Neuron (in vitro differentiated cells): ENCODE measurements around the gene YBX3.

Experiments used
- H2AFZ ChIP-seq: one replicate; pipeline ENCODE4 v1.6.1; 2013; ENCODE audit warnings: low read depth, mild to moderate bottlenecking, inconsistent platforms, low read length, moderate library complexity
- H3K27me3 ChIP-seq: one replicate; pipeline ENCODE4 v1.6.1; 2013; ENCODE audit warnings: low read length; ENCODE audit not compliant: insufficient read depth
- H3K36me3 ChIP-seq: one replicate; pipeline ENCODE4 v1.6.1; 2013; ENCODE audit warnings: low read length; ENCODE audit not compliant: insufficient read depth
- H3K4me1 ChIP-seq: one replicate; pipeline ENCODE4 v1.6.1; 2013; ENCODE audit warnings: low read length; ENCODE audit not compliant: insufficient read depth
- H3K4me3 ChIP-seq: 2 replicates; pipeline ENCODE4 v1.5.1; 2013; ENCODE audit warnings: mild to moderate bottlenecking, low read length, moderate library complexity
- H3K9me3 ChIP-seq: one replicate; pipeline ENCODE4 v1.6.1; 2013; ENCODE audit warnings: low read length

The YBX3 gene

DNA sequence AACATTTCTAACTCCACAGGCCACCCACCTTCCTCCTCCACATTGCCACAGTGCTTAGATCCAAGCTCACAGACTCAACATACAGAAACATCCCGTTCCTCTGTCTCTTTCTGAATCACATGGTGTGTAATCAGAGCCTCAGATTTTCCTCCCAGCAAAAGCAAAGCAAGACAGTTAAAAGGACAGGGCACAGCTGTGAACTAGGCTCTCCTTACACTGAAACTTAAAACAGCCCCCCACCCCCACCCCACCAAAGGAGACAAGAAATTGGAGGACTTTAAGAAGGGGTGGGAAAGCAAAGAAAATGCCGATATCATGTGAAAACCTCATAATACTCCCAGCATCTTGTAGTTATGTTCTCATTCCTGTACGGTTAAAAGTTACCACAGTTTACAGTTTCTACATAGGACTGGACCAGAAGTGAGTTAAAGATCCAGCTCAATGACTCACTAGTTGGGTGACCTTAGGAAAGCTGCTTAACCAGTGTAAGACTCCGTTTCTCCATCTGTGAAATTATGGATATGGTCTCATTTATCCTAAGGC lies 4.8 kb downstream of the YBX3 start:
- no peak overlapping the region for H3K4me3 ChIP-seq

DNA sequence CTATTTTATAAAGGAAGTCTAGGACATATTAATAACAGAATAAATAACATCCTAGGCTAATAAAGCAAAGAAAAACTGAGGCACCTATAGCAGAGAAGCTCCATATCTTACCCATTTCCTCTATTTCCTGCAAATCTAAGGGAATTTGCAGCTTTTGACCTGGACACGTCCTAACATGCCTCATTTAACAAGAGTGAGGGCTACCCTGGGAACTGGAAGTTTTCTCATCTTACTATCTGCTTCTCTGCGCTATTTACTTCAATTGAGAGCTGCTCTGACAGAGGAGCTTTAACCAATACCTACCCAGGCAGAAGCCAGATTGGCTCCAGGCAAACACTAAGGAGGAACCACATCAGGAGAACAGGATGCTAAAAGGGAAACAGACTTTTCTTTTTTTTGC lies 5.7 kb downstream of the YBX3 start:
- no peaks in the 10 kb centered on the region for H3K9me3 ChIP-seq
- no peak overlapping the region for H2AFZ ChIP-seq
- no peak overlapping the region for H3K4me3 ChIP-seq
- peaks cover 12% of the 10 kb centered on the region for H3K36me3 ChIP-seq
- H3K27me3 ChIP-seq, result no peaks in the 10 kb centered on the region
- H3K4me1 ChIP-seq, result peaks cover 29% of the 10 kb centered on the region

More for the DNA sequence above, 4.8 kb downstream of the YBX3 start:
- Histone ChIP-seq H3K4me1 (peaks cover 29% of the 10 kb centered on the region), H3K9me3 (no peaks in the 10 kb centered on the region), H3K27me3 (no peaks in the 10 kb centered on the region), H3K36me3 (peaks cover 7% of the 10 kb centered on the region), H2AFZ (no peak overlapping the region)

DNA sequence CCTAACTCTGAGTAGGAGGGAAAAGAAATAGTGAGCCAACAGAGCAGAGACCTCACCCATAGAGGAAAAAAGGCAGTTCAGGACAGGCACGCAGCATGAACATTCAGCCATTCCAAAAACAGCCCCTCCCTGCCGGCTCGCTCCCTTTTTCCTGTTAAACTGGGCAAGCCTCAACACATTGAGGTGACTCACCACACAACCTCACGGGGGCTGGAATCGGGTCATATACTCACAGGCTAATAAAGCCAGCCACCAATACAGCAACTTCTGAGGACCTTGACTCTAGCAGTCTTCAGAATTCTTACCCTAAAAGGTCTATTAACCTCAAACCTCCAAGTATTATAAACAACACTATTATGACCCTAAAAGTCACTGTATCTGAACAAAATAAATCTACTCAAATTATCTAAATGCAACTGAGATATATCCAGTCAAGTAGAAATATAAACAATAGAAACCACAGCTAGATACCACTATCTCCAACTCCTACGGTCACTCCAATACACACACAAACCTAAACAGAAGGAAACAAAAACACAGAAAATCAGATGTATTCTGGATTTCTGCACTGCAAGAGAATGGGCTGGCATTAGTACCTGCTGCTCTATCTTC lies 6.3 kb downstream of the YBX3 start:
- H3K4me1 ChIP-seq, result peaks cover 28% of the 10 kb centered on the region
- H2AFZ ChIP-seq, result no peak overlapping the region
- H3K9me3 ChIP-seq, result no peaks in the 10 kb centered on the region
- peaks cover 16% of the 10 kb centered on the region for H3K36me3 ChIP-seq
- no peak overlapping the region for H3K4me3 ChIP-seq
- H3K27me3 ChIP-seq, result no peaks in the 10 kb centered on the region

DNA sequence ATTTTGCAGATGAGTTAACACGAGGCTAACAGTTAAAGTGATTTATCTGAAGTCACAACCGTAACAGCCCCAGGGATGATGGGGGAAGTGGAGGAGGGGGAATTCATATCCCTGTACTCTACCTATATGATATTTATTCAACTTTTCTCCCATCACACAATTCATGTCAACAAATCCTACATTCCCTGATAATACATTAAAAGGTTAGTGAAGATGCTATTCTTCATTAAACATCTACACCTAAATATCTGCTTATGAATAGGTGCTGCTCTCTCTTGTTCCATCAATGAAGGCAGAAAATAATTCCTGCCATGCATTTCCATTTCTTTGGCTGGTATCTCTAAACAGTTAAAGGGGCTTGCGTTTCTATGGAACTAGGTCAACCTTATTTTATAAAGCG lies 6.8 kb downstream of the YBX3 start:
- no peak overlapping the region for H2AFZ ChIP-seq
- H3K36me3 ChIP-seq, result peaks cover 16% of the 10 kb centered on the region
- H3K4me1 ChIP-seq, result peaks cover 23% of the 10 kb centered on the region
- no peaks in the 10 kb centered on the region for H3K9me3 ChIP-seq
- H3K27me3 ChIP-seq, result no peaks in the 10 kb centered on the region
- H3K4me3 ChIP-seq, result no peak overlapping the region

DNA sequence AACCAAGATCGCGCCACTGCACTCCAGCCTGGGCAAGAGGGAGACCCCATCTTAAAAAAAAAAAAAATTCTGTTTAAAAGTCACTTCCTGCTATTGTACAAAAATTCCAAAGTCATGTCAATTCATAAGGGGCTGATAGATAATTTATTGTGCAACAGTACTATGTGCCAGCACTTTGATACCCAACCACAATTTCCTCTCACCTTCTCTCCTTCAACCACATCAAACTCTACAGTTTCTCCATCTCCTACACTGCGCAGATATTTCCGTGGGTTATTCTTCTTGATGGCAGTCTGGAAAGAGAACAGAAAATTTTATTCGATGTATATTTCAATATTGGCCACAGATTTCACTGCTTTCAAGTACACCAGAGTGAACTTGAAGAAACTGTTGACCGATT lies 7.6 kb downstream of the YBX3 start:
- no peak overlapping the region for H3K4me3 ChIP-seq
- H3K36me3 ChIP-seq, result peaks cover 18% of the 10 kb centered on the region
- H3K4me1 ChIP-seq, result peaks cover 17% of the 10 kb centered on the region
- H3K9me3 ChIP-seq, result no peaks in the 10 kb centered on the region
- no peaks in the 10 kb centered on the region for H3K27me3 ChIP-seq
- H2AFZ ChIP-seq, result no peak overlapping the region

DNA sequence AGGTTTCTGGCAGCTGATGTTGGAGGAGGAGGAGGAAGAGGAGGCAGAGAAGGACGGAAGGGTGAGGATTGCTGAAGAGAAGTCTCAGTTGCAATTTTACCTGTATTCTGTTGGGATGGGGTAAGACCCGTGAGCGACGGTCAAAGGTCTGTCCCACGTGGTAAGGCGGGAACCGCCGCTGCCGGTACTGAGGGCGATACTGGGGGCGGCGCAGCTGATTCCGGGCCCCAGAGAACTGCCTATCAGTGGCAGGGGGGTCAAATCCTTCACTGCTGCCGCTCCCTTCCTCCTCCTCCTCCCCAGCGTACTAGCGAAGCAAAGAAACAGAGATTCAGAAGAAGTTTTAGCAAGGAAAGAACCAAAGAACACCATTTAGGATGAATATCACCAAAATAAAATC lies 13.3 kb downstream of the YBX3 start:
- no peaks in the 10 kb centered on the region for H3K4me1 ChIP-seq
- H3K36me3 ChIP-seq, result peaks cover 52% of the 10 kb centered on the region
- H2AFZ ChIP-seq, result no peak overlapping the region
- H3K27me3 ChIP-seq, result no peaks in the 10 kb centered on the region
- no peaks in the 10 kb centered on the region for H3K9me3 ChIP-seq
- H3K4me3 ChIP-seq, result no peak overlapping the region

DNA sequence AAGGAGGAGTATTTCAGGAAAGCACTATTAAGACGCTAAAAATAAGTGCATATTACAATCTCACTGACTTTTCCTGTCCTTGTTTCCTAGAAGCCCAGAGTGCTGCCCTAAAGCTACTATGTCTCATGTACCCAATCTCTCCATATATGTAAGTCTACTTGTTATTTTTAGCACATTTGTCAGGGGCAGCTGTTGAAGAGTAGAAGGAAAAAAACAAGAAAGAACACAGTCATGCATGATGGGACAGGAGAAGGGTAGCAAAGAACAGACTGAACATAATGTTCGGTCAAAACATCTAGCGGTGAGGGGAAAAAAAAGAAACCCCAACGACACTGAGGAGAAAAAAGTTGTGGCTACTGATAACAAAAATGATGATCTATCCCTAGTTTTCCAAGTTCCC lies 14.3 kb downstream of the YBX3 start:
- H3K9me3 ChIP-seq, result no peaks in the 10 kb centered on the region
- H3K27me3 ChIP-seq, result no peaks in the 10 kb centered on the region
- no peaks in the 10 kb centered on the region for H3K4me1 ChIP-seq
- H3K4me3 ChIP-seq, result no peak overlapping the region
- peaks cover 50% of the 10 kb centered on the region for H3K36me3 ChIP-seq
- no peak overlapping the region for H2AFZ ChIP-seq

DNA sequence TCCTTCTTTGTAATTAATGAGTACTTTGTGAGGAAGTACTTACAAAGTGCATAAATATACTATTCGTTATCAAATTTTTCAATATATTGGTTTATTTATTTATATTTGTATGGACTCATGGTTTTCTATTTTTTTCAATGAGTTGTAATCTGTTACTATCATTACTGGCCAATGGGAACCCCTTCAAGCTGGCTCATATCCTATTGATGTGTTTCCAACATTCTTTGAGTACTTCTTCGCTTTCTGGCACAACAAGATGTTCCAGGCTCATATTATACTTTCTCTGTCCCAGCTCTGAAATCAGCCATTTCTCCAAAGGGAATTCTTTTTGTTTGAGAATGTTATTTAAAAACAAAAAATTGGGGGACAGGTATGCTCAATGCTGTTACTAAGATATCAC lies 17.5 kb downstream of the YBX3 start:
- Histone ChIP-seq H2AFZ (no peak overlapping the region), H3K9me3 (no peaks in the 10 kb centered on the region), H3K36me3 (peaks cover 59% of the 10 kb centered on the region), H3K4me1 (no peaks in the 10 kb centered on the region), H3K27me3 (no peaks in the 10 kb centered on the region), H3K4me3 (no peak overlapping the region)

DNA sequence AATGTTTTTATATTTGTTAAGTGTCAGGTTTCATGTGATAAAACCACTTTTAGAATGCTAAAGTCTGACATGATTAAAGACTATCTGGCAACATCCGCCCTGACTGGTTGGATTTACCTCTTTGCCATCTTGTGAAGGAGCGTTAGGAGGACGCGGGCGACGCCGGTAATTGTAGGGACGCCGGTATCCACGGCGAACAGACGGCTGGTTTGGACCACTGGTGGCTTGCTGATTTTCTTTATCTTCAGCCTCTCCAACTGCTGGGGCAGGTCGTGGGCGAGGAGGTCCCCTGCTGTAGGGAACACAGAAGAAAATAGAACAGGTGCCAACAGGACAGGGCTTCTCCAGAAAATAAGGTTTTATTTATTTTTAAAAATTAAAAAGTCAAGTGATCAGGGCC lies 21.3 kb downstream of the YBX3 start:
- Histone ChIP-seq H3K27me3 (no peaks in the 10 kb centered on the region), H3K4me1 (no peaks in the 10 kb centered on the region), H3K36me3 (peaks cover 48% of the 10 kb centered on the region), H3K9me3 (no peaks in the 10 kb centered on the region), H2AFZ (no peak overlapping the region), H3K4me3 (no peak overlapping the region)

DNA sequence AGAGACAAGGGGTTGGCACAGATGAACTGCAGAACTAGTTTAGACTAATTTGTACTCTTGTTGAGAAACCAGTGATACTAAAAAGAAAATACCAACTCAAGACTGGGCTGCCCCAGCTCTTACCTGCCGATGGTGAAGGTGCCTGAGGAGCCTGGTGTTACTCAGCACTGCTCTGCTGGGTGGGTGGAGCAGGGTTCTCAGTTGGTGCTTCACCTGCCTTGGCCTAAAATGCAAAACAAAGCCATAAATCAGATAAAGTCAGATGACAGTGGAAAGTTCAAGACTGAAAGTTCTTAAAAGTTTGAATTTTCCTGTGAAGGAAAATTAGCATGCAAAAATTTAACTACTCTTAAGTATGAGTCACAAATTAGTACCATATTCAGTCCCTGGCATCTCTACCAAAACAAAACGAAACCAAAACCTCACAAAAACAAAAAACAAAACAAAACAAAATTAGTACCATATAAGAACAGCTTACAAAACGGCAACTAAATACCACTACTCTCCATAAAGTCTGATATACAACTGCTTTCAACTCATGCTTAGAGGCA lies 21.9 kb downstream of the YBX3 start:
- H3K36me3 ChIP-seq, result peaks cover 48% of the 10 kb centered on the region
- H3K4me3 ChIP-seq, result no peak overlapping the region
- no peak overlapping the region for H2AFZ ChIP-seq
- no peaks in the 10 kb centered on the region for H3K27me3 ChIP-seq
- no peaks in the 10 kb centered on the region for H3K9me3 ChIP-seq
- no peaks in the 10 kb centered on the region for H3K4me1 ChIP-seq

DNA sequence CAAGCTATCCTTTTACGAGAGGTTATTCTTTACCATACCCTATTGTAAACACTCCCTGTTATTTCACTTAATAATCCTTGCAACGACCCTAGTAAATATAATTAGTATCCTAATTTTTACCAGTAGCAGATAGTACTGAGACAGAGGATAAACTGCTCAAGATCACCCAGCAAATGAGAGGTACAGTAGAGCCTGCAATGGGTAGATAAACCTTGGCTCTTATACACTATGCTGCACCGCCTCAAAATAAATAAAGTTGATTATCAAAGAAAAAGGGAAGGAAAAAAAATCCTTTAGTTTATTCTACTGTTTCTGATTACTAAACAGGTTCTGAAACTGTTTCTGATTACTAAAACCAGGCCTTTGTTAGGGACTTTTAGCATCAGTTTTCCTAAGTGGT lies 22.5 kb downstream of the YBX3 start:
- Histone ChIP-seq H3K27me3 (no peaks in the 10 kb centered on the region), H3K36me3 (peaks cover 43% of the 10 kb centered on the region)

DNA sequence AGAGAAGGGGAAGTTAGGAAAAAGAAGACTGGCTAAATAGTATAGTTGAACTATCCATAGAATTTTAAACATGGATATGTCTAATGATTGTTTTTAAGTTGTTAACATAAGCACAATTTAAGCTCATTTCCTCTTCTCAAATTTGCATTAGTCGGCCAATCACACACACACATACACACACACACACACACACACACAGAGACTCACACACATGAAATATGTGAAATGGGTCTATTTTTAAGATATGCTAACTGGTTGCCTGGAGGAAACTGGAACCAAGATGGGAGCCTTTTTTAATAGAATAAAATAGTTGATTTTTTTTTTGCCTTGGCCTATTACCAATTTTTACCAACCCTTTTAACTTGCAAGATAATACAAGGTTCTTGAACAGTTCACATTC lies 25.3 kb downstream of the YBX3 start:
- Histone ChIP-seq H3K9me3 (no peaks in the 10 kb centered on the region), H3K4me3 (no peak overlapping the region), H3K36me3 (peaks cover 36% of the 10 kb centered on the region), H3K4me1 (no peaks in the 10 kb centered on the region), H3K27me3 (no peaks in the 10 kb centered on the region), H2AFZ (no peak overlapping the region)

More for the DNA sequence above, 22.5 kb downstream of the YBX3 start:
- H3K9me3 ChIP-seq, result no peaks in the 10 kb centered on the region
- no peaks in the 10 kb centered on the region for H3K4me1 ChIP-seq
- no peak overlapping the region for H3K4me3 ChIP-seq
- H2AFZ ChIP-seq, result no peak overlapping the region

DNA sequence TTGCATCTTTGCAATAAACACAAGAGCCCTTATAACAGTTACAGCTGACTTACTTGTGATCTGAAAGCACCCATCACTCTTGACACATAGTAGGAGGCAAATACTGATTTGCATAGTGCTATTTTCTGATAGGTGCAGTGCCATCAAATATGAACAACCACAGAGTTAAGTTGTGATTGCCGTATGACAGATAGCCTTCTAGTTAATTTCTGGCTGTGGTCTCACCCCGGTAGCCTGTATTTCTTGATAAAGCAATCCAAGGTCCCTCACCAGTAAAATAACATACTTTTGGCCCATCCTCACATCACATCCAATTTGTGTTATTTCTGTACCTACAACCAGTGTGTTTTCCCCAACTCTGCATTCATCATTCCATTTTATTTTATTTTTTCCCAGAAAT lies 26.0 kb downstream of the YBX3 start:
- H3K27me3 ChIP-seq, result no peaks in the 10 kb centered on the region
- H2AFZ ChIP-seq, result no peak overlapping the region
- no peaks in the 10 kb centered on the region for H3K4me1 ChIP-seq
- peaks cover 31% of the 10 kb centered on the region for H3K36me3 ChIP-seq
- H3K4me3 ChIP-seq, result no peak overlapping the region
- H3K9me3 ChIP-seq, result no peaks in the 10 kb centered on the region

DNA sequence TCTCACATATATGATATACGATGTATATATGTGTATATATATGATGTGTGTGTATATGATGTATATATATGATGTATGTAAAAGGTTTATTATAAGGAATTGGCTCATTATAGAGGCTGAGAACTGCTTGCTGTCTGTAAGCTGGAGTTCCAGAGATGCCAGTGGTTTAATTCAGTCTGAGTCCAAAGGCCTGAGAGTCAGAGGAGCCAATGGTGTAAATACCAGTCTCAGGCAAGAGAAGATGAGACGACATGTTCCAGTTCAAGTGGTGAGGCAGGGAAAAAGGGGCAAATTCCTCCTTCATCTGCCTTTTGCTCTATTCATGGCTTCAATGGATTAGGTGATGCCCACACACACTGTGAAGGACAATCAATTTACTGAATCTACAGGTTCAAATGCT lies 32.2 kb downstream of the YBX3 start:
- no peaks in the 10 kb centered on the region for H3K4me1 ChIP-seq
- no peaks in the 10 kb centered on the region for H3K36me3 ChIP-seq
- H2AFZ ChIP-seq, result no peak overlapping the region
- no peaks in the 10 kb centered on the region for H3K9me3 ChIP-seq
- H3K27me3 ChIP-seq, result no peaks in the 10 kb centered on the region
- H3K4me3 ChIP-seq, result no peak overlapping the region
